Measurements from ENCODE around the gene NEK9. TPM values are rescaled to one million over a fixed set of nuclear protein-coding genes. Genes with fewer than 3 reads are reported as not detected.

Gene NEK9
- total and polyA plus RNA-seq, 2 donors (not counting 3 experiments of a cell fraction or from before 2014, with no cell fraction given) = 22.1 to 65.1 TPM

GRCh38 chr14:75053396-75054291 is 73.2 kb downstream of the NEK9 start:
- Histone ChIP-seq H3K36me3 (ENCODE audit: control insufficient read depth in 2 of 2, extremely low read depth in 1 of 2, insufficient read depth in 2 of 2, low read length in 2 of 2) (no peaks in the 10 kb centered on the region), H3K9ac (replicated peaks; ENCODE audit: extremely low read depth, insufficient read depth, low read length) (no peak overlapping the region), H3K79me2 (ENCODE audit: control insufficient read depth, insufficient read depth, low read length) (peaks cover 17% of the 10 kb centered on the region), H3K9me1 (replicated peaks; ENCODE audit: control insufficient read depth, extremely low read depth, insufficient read depth, low read length) (no peaks in the 10 kb centered on the region), H3K9me3 (replicated peaks; ENCODE audit: control insufficient read depth, insufficient read depth, low read length) (no peaks in the 10 kb centered on the region), H3K27me3 (ENCODE audit: control insufficient read depth in 2 of 2, insufficient read depth in 2 of 2, low read length in 2 of 2) (no peaks in the 10 kb centered on the region), H3K4me2 (ENCODE audit: insufficient read depth, low read length) (no peak overlapping the region), H3K4me1 (ENCODE audit: control insufficient read depth, extremely low read depth, insufficient read depth, low read length) (no peaks in the 10 kb centered on the region), H4K20me1 (replicated peaks; ENCODE audit: control insufficient read depth, extremely low read depth, insufficient read depth, low read length) (no peaks in the 10 kb centered on the region), H2AFZ (ENCODE audit: low read depth, low read length) (no peak overlapping the region), H3K4me3 (replicated peaks in 1 of 3; ENCODE audit: insufficient read depth in 1 of 3, low read depth in 1 of 3, low read length in 3 of 3) (no peak overlapping the region), H3K27ac (ENCODE audit: insufficient read depth, low read depth, low read length) (no peak overlapping the region)
- no peak for TF ChIP-seq POLR2AphosphoS5 (IDR thresholded peaks at IDR 0.05; ENCODE audit: insufficient read depth, low read depth, low read length)
- TF ChIP-seq MYC (IDR thresholded peaks at IDR 0.05; ENCODE audit: low read depth, low read length) = no peak
- no TSS peak for BruUV-seq (replicated peaks)
- intact Hi-C loops (cut with micrococcal nuclease) (no loop called here), dilution Hi-C loops (cut with MboI; ENCODE audit: extremely low pct_ligation_motif_present, low sequenced_read_pairs) (no loop called here)
- ChIA-PET POLR2A (no interaction called here), CTCF (interaction anchor here (1.4 kb wide), 1 partner anchor 9 kb away, joined by 3 read pairs; no protein-coding TSS in a partner anchor)
- DNase-seq (ENCODE audit: low read depth, low spot score) (no peak), FAIRE-seq (no peak)

- no peaks in the 10 kb centered on the region for H3K36me3 ChIP-seq (ENCODE audit: control insufficient read depth in 2 of 2, extremely low read depth in 1 of 2, insufficient read depth in 2 of 2, low read length in 2 of 2)
- no peak overlapping the region for H3K9ac ChIP-seq (replicated peaks; ENCODE audit: extremely low read depth, insufficient read depth, low read length)
- H3K4me3 ChIP-seq (replicated peaks in 1 of 3; ENCODE audit: insufficient read depth in 1 of 3, low read depth in 1 of 3, low read length in 3 of 3) = peak overlapping the region in 1 of 3 experiments; percentile 47
- dilution Hi-C loops (cut with MboI; ENCODE audit: extremely low pct_ligation_motif_present, low sequenced_read_pairs) = no loop called here
- intact Hi-C loops (cut with micrococcal nuclease) = loop anchor here (1.0 kb wide), 1 partner anchor 8 kb away; no protein-coding TSS in a partner anchor
- no peaks in the 10 kb centered on the region for H3K9me1 ChIP-seq (replicated peaks; ENCODE audit: control insufficient read depth, extremely low read depth, insufficient read depth, low read length)
- BruUV-seq (replicated peaks) = no TSS peak
- ChIA-PET POLR2A (interaction anchor here (0.7 kb wide), 2 partner anchors 128 to 247 kb away, joined by 4 to 7 read pairs; no protein-coding TSS in a partner anchor), CTCF (interaction anchor here (0.7 to 1.1 kb wide), 3 partner anchors 10 to 35 kb away, joined by 3 read pairs; no protein-coding TSS in a partner anchor)
- no peak overlapping the region for H3K4me2 ChIP-seq (ENCODE audit: insufficient read depth, low read length)
- no peak overlapping the region for H2AFZ ChIP-seq (ENCODE audit: low read depth, low read length)
- no peaks in the 10 kb centered on the region for H3K9me3 ChIP-seq (replicated peaks; ENCODE audit: control insufficient read depth, insufficient read depth, low read length)
- TF ChIP-seq POLR2AphosphoS5 (IDR thresholded peaks at IDR 0.05; ENCODE audit: insufficient read depth, low read depth, low read length) (no peak), MAX (IDR thresholded peaks at IDR 0.05; ENCODE audit: insufficient read depth, insufficient read length) (no peak), JUN (IDR thresholded peaks at IDR 0.05; ENCODE audit: borderline replicate concordance, insufficient read depth, insufficient read length, low read depth) (no peak), POLR2A (IDR thresholded peaks at IDR 0.05; ENCODE audit: low read depth, low read length) (no peak), MYC (IDR thresholded peaks at IDR 0.05; ENCODE audit: low read depth, low read length) (no peak), FOS (IDR thresholded peaks at IDR 0.05; ENCODE audit: borderline replicate concordance, insufficient read depth, low read length) (no peak), EZH2 (IDR thresholded peaks at IDR 0.05; ENCODE audit: borderline replicate concordance, low read depth, low read length, severe bottlenecking) (no peak), GATA2 (IDR thresholded peaks at IDR 0.05; ENCODE audit: insufficient read depth, insufficient read length, low read depth, low read length) (no peak), CTCF (IDR thresholded peaks at IDR 0.05; ENCODE audit: extremely low read depth in 1 of 2, insufficient read depth in 1 of 2, low read depth in 1 of 2, low read length in 2 of 2) (no peak)
- H3K79me2 ChIP-seq (ENCODE audit: control insufficient read depth, insufficient read depth, low read length) = peaks cover 7% of the 10 kb centered on the region
- no peak overlapping the region for H3K27ac ChIP-seq (ENCODE audit: insufficient read depth, low read depth, low read length)
- DNase-seq (ENCODE audit: low read depth, low spot score) (no peak), FAIRE-seq (no peak)
- no peaks in the 10 kb centered on the region for H4K20me1 ChIP-seq (replicated peaks; ENCODE audit: control insufficient read depth, extremely low read depth, insufficient read depth, low read length)
- no peaks in the 10 kb centered on the region for H3K27me3 ChIP-seq (ENCODE audit: control insufficient read depth in 2 of 2, insufficient read depth in 2 of 2, low read length in 2 of 2)
- peaks cover 8% of the 10 kb centered on the region for H3K4me1 ChIP-seq (ENCODE audit: control insufficient read depth, extremely low read depth, insufficient read depth, low read length)
Observed at GRCh38 chr14:75051556-75051899, 75.3 kb downstream of the NEK9 start.
